Liver (tissue), 9 donors: Measurements from ENCODE around the gene TNFRSF11A. TPM values are rescaled to one million over a fixed set of nuclear protein-coding genes. Genes with fewer than 3 reads are reported as not detected.

Source experiments
- DNase-seq: peaks from one replicate; pipeline ENCODE4 v3.0.0-alpha.2; 2017; ENCODE audit warnings: low spot score
- H3K27ac ChIP-seq, 2 donors: one replicate each; pipeline ENCODE4 v1.7.0; 2013; ENCODE audit warnings: inconsistent platforms in 2 of 2, low read length in 2 of 2, control low read depth in 1 of 2, low read depth in 1 of 2, mild to moderate bottlenecking in 1 of 2
- H3K27me3 ChIP-seq, 4 donors: one replicate each; pipeline versions ENCODE4 v1.6.1 to v1.7.0; 2013; ENCODE audit warnings: low read length in 3 of 4, inconsistent platforms in 1 of 4, mild to moderate bottlenecking in 1 of 4, moderate library complexity in 1 of 4; ENCODE audit not compliant: control insufficient read depth in 4 of 4, insufficient read depth in 4 of 4
- H3K36me3 ChIP-seq, 4 donors: one replicate each; pipeline versions ENCODE4 v1.6.1 to v1.7.0; 2013; ENCODE audit warnings: low read length in 3 of 4, mild to moderate bottlenecking in 3 of 4, low read depth in 1 of 4, moderate library complexity in 1 of 4; ENCODE audit not compliant: control insufficient read depth in 4 of 4, insufficient read depth in 3 of 4
- H3K4me1 ChIP-seq, 4 donors: one replicate each; pipeline versions ENCODE4 v1.6.1 to v1.7.0; 2013; ENCODE audit warnings: low read length in 3 of 4, mild to moderate bottlenecking in 3 of 4, moderate library complexity in 1 of 4; ENCODE audit not compliant: control insufficient read depth in 4 of 4, insufficient read depth in 4 of 4
- H3K4me3 ChIP-seq, 3 donors: one replicate each; pipeline versions ENCODE4 v1.6.1 to v1.7.0; 2013; ENCODE audit warnings: low read length in 3 of 3, control low read depth in 1 of 3, low read depth in 1 of 3, mild to moderate bottlenecking in 1 of 3
- H3K9ac ChIP-seq, 2 donors: one replicate each; pipeline ENCODE4 v1.7.0; 2013; ENCODE audit warnings: low read length in 2 of 2, mild to moderate bottlenecking in 2 of 2, moderate library complexity in 2 of 2, control low read depth in 1 of 2, low read depth in 1 of 2
- H3K9me3 ChIP-seq, 4 donors: one replicate each; pipeline versions ENCODE4 v1.6.1 to v1.7.0; 2013; ENCODE audit warnings: low read length in 3 of 4; ENCODE audit not compliant: control insufficient read depth in 4 of 4
- ATF3 ChIP-seq: IDR thresholded peaks from 2 replicates; pipeline ENCODE4 v1.6.1; 2016; ENCODE audit warnings: antibody characterized with exemption
- CTCF ChIP-seq: fragments of 150-350 bp; IDR thresholded peaks from 2 replicates; pipeline ENCODE4 v1.5.1; 2017; ENCODE audit warnings: improper control_type of control experiment, low read depth, low read length; ENCODE audit not compliant: missing input control
- FOXA1 ChIP-seq: IDR thresholded peaks from 2 replicates; pipeline ENCODE4 v1.6.1; 2016; ENCODE audit warnings: antibody characterized with exemption
- FOXA2 ChIP-seq: IDR thresholded peaks from 2 replicates; pipeline ENCODE4 v1.6.1; 2016; ENCODE audit warnings: antibody characterized with exemption
- GABPA ChIP-seq, 2 donors: IDR thresholded peaks in 1 of 2; conservative IDR thresholded peaks in 1 of 2; 2 replicates each; pipeline ENCODE4 v1.6.1; 2016; ENCODE audit warnings: antibody characterized with exemption in 2 of 2, mild to moderate bottlenecking in 1 of 2, moderate library complexity in 1 of 2
- HNF4A ChIP-seq, 2 donors: conservative IDR thresholded peaks; 2 replicates each; pipeline ENCODE4 v1.6.1; 2016; ENCODE audit warnings: antibody characterized with exemption in 2 of 2, mild to moderate bottlenecking in 2 of 2
- HNF4G ChIP-seq: IDR thresholded peaks from 2 replicates; pipeline ENCODE4 v1.6.1; 2016; ENCODE audit warnings: antibody characterized with exemption
- JUND ChIP-seq, 2 donors: IDR thresholded peaks; 2 replicates each; pipeline ENCODE4 v1.6.1; 2016; ENCODE audit warnings: antibody characterized with exemption in 2 of 2
- MAX ChIP-seq: IDR thresholded peaks from 2 replicates; pipeline ENCODE4 v1.6.1; 2016; ENCODE audit warnings: antibody characterized with exemption
- NR2F2 ChIP-seq: IDR thresholded peaks from 2 replicates; pipeline ENCODE4 v1.6.1; 2016; ENCODE audit warnings: antibody characterized with exemption
- RAD21 ChIP-seq, 2 donors: IDR thresholded peaks; 2 replicates each; pipeline ENCODE4 v1.6.1; 2016; ENCODE audit warnings: antibody characterized with exemption in 2 of 2, mild to moderate bottlenecking in 2 of 2
- REST ChIP-seq: IDR thresholded peaks from 2 replicates; pipeline ENCODE4 v1.6.1; 2016; ENCODE audit warnings: antibody characterized with exemption, mild to moderate bottlenecking
- RXRA ChIP-seq, 2 donors: IDR thresholded peaks; 2 replicates each; pipeline ENCODE4 v1.6.1; 2017 to 2018; ENCODE audit warnings: antibody characterized with exemption in 2 of 2, mild to moderate bottlenecking in 1 of 2
- SP1 ChIP-seq: IDR thresholded peaks from 2 replicates; pipeline ENCODE4 v1.6.1; 2018; ENCODE audit warnings: antibody characterized with exemption, mild to moderate bottlenecking
- TAF1 ChIP-seq: conservative IDR thresholded peaks from 2 replicates; pipeline ENCODE4 v1.6.1; 2016; ENCODE audit warnings: antibody characterized with exemption, mild to moderate bottlenecking
- YY1 ChIP-seq: IDR thresholded peaks from 2 replicates; pipeline ENCODE4 v1.6.1; 2016; ENCODE audit warnings: antibody characterized with exemption, mild to moderate bottlenecking
- ZBTB33 ChIP-seq: IDR thresholded peaks from 2 replicates; pipeline ENCODE4 v1.6.1; 2016; ENCODE audit warnings: antibody characterized with exemption
- WGBS: extraction: QIAGEN DNeasy Blood & Tissue Kit; methylation state at CpG from one replicate; pipeline ENCODE4 v1.1.7; 2013; 5-methylcytosine and 5-hydroxymethylcytosine counted together
- polyA plus RNA-seq, 2 donors: library from polyadenylated mRNA; stranded (reverse) in 1 of 2; unstranded in 1 of 2; fragments of 200-250 nt in 1 of 2; fragments of >200 nt in 1 of 2; fragmentation: Nextera tagmentation in 1 of 2; extraction: Ambion mirVana in 1 of 2; gene quantifications; one replicate each; pipeline versions ENCODE4 v1.2.1 to v1.2.3, GENCODE V29; 2013 to 2015
- total RNA-seq, 2 donors: library from RNA; depleted of rRNA; stranded (reverse); fragments of >200 nt; gene quantifications; one replicate each; pipeline ENCODE4 v1.2.3, GENCODE V29; 2014
- donor health status: healthy.
- donor health status: healthy.
- donor health status: healthy.
- donor health status: healthy.
- donor health status: healthy.

TNFRSF11A gene
- total and polyA plus RNA-seq, 4 donors: 0.32 to 1.8 (median 0.90) TPM

GRCh38 chr18:62368100-62368499, 43.0 kb downstream of the TNFRSF11A start:
- Histone ChIP-seq H3K4me1 (no peaks in the 10 kb centered on the region), H3K9ac (no peak overlapping the region), H3K36me3 (no peaks in the 10 kb centered on the region), H3K27me3 (no peaks in the 10 kb centered on the region), H3K27ac (no peak overlapping the region), H3K9me3 (no peaks in the 10 kb centered on the region), H3K4me3 (no peak overlapping the region)
- 86% methylated on average over 2 of the region's 2 CpGs for WGBS
- no peak for DNase-seq
- TF ChIP-seq HNF4G (no peak), ATF3 (no peak)

- Histone ChIP-seq H3K36me3 (no peaks in the 10 kb centered on the region), H3K27ac (no peak overlapping the region), H3K27me3 (no peaks in the 10 kb centered on the region), H3K9ac (no peak overlapping the region), H3K4me3 (no peak overlapping the region), H3K9me3 (no peaks in the 10 kb centered on the region), H3K4me1 (no peaks in the 10 kb centered on the region)
- no peak for DNase-seq
- WGBS: 86% methylated on average over 9 of the region's 9 CpGs
- TF ChIP-seq FOXA1: no peak
- no peak for TF ChIP-seq MAX
- no peak for TF ChIP-seq ATF3
- TF ChIP-seq FOXA2: no peak
- TF ChIP-seq TAF1: no peak
- no peak for TF ChIP-seq CTCF
- TF ChIP-seq HNF4A (conservative IDR thresholded peaks at IDR 0.05): no peak
- TF ChIP-seq JUND (IDR thresholded peaks at IDR 0.05): no peak
- TF ChIP-seq HNF4G: no peak
- TF ChIP-seq ZBTB33: no peak
- TF ChIP-seq YY1: no peak
- no peak for TF ChIP-seq RAD21 (IDR thresholded peaks at IDR 0.05)
- TF ChIP-seq GABPA (IDR thresholded peaks at IDR 0.05 in 1 of 2, conservative IDR thresholded peaks at IDR 0.05 in 1 of 2): no peak
- no peak for TF ChIP-seq SP1
- no peak for TF ChIP-seq RXRA (IDR thresholded peaks at IDR 0.05)
- TF ChIP-seq REST: no peak
- TF ChIP-seq NR2F2: no peak
These were observed 44.1 kb downstream of the TNFRSF11A start for GRCh38 chr18:62369129-62369644.
